RWPE1 (cell line): ENCODE data around the gene SH2B3.

ENCODE experiments used
- CTCF ChIA-PET: fragments of 350-600 bp; sonication (Branson Sonifier 250); formaldehyde crosslinking; extraction: SDS; loops from one replicate; lab custom pipeline; 2021; lab: Yijun Ruan, JAX
- POLR2A ChIA-PET: fragments of 400-600 bp; formaldehyde crosslinking; extraction: SDS; loops from one replicate; lab custom pipeline; 2020; ENCODE audit warnings: antibody characterized with exemption; ENCODE audit not compliant: low non-redundant PET; lab: Yijun Ruan, JAX
- DNase-seq: peaks from one replicate; pipeline ENCODE4 v3.0.0; 2012; ENCODE audit warnings: low spot score
- H3K27ac ChIP-seq: fragments of 450-650 bp; 2 replicates; pipeline ENCODE4 v1.5.1; 2017
- CTCF ChIP-seq: fragments of 450-650 bp; conservative IDR thresholded peaks from 2 replicates; pipeline ENCODE4 v1.5.1; 2017; ENCODE audit warnings: low read depth, mild to moderate bottlenecking

Gene SH2B3

GRCh38 chr12:111436266-111436665 is 30.5 kb downstream of the SH2B3 start:
- CTCF ChIA-PET = no interaction called here

GRCh38 chr12:111436811-111437210 is 31.1 kb downstream of the SH2B3 start:
- TF ChIP-seq CTCF = no peak
- ChIA-PET POLR2A (no interaction called here), CTCF (no interaction called here)
- peak overlapping the region; percentile 90 for H3K27ac ChIP-seq
- no peak for DNase-seq

More at GRCh38 chr12:111436266-111436665, 30.5 kb downstream of the SH2B3 start:
- no peak for TF ChIP-seq CTCF
- no peak for DNase-seq
- peak overlapping the region; percentile 90 for H3K27ac ChIP-seq
- POLR2A ChIA-PET = no interaction called here

- DNase-seq = peak; percentile 69
- CTCF ChIA-PET = no interaction called here
- POLR2A ChIA-PET = interaction anchor here (1.2 kb wide), 1 partner anchor 30 kb away, joined by 8 read pairs; no protein-coding TSS in a partner anchor
- TF ChIP-seq CTCF = no peak
- peak overlapping the region; percentile 90 for H3K27ac ChIP-seq
Measured at GRCh38 chr12:111437816-111438454, 32.2 kb downstream of the SH2B3 start.

GRCh38 chr12:111438481-111438880 is 32.8 kb downstream of the SH2B3 start:
- no peak for TF ChIP-seq CTCF
- peak overlapping the region; percentile 90 for H3K27ac ChIP-seq
- CTCF ChIA-PET = interaction anchor here (0.6 kb wide), 1 partner anchor 131 kb away, joined by 3 read pairs; no protein-coding TSS in a partner anchor
- POLR2A ChIA-PET = interaction anchor here (1.2 kb wide), 1 partner anchor 30 kb away, joined by 8 read pairs; no protein-coding TSS in a partner anchor
- DNase-seq = peak; percentile 64

- peak overlapping the region; percentile 90 for H3K27ac ChIP-seq
- DNase-seq = no peak
- ChIA-PET CTCF (interaction anchor here (0.6 kb wide), 1 partner anchor 82 kb away, joined by 4 read pairs; no protein-coding TSS in a partner anchor), POLR2A (no interaction called here)
- no peak for TF ChIP-seq CTCF
Measured at GRCh38 chr12:111439657-111440151, 34.0 kb downstream of the SH2B3 start.

GRCh38 chr12:111440152-111440551 is 34.4 kb downstream of the SH2B3 start:
- no peak for TF ChIP-seq CTCF

More at GRCh38 chr12:111440152-111440551, 34.4 kb downstream of the SH2B3 start:
- ChIA-PET POLR2A (no interaction called here), CTCF (interaction anchor here (0.6 kb wide), 1 partner anchor 82 kb away, joined by 4 read pairs; no protein-coding TSS in a partner anchor)
- no peak for DNase-seq
- H3K27ac ChIP-seq = peak overlapping the region; percentile 90
